BE2C (cell line): Measurements from ENCODE around the gene VAMP4.
"Not testable (repeated sequence)": the region's sequence is repeated elsewhere in the genome, so short reads cannot be mapped to it uniquely, and the experiment has no call there.

ENCODE experiments used
- DNase-seq: peaks from one replicate; pipeline ENCODE4 v3.0.0-alpha.2; 2020
- H3K27me3 ChIP-seq: fragments of 250-450 bp; sonication (Bioruptor Pico); 2 replicates; pipeline ENCODE4 v1.5.1; 2020; ENCODE audit warnings: mild to moderate bottlenecking
- H3K36me3 ChIP-seq: fragments of 250-450 bp; sonication (Bioruptor Pico); 2 replicates; pipeline ENCODE4 v1.5.1; 2020; ENCODE audit warnings: mild to moderate bottlenecking
- H3K4me1 ChIP-seq: fragments of 250-450 bp; sonication (Bioruptor Pico); 2 replicates; pipeline ENCODE4 v1.5.1; 2020
- H3K4me3 ChIP-seq: 2 replicates; pipeline ENCODE4 v1.5.1; 2011; ENCODE audit warnings: low read depth, low read length
- H3K9me3 ChIP-seq: fragments of 250-450 bp; sonication (Bioruptor Pico); 2 replicates; pipeline ENCODE4 v1.5.1; 2020
- CTCF ChIP-seq: IDR thresholded peaks from 2 replicates; pipeline ENCODE4 v1.5.1; 2012; ENCODE audit warnings: mild to moderate bottlenecking, low read depth, low read length

VAMP4 gene

GRCh38 chr1:171664976-171665375 is 76.9 kb downstream of the VAMP4 start:
- no peak for TF ChIP-seq CTCF
- Histone ChIP-seq H3K9me3 (no peaks in the 10 kb centered on the region), H3K27me3 (peaks cover 9% of the 10 kb centered on the region), H3K4me1 (no peaks in the 10 kb centered on the region), H3K36me3 (no peaks in the 10 kb centered on the region), H3K4me3 (no peak overlapping the region)
- DNase-seq: no peak

- Histone ChIP-seq H3K36me3 (no peaks in the 10 kb centered on the region), H3K27me3 (peaks cover 9% of the 10 kb centered on the region), H3K4me3 (no peak overlapping the region), H3K4me1 (no peaks in the 10 kb centered on the region), H3K9me3 (no peaks in the 10 kb centered on the region)
- no peak for TF ChIP-seq CTCF
- DNase-seq: no peak
Observed at GRCh38 chr1:171663854-171664575, 77.8 kb downstream of the VAMP4 start.

- Histone ChIP-seq H3K27me3 (peaks cover 9% of the 10 kb centered on the region), H3K4me3 (no peak overlapping the region), H3K9me3 (no peaks in the 10 kb centered on the region), H3K4me1 (no peaks in the 10 kb centered on the region), H3K36me3 (no peaks in the 10 kb centered on the region)
- DNase-seq: no peak
- no peak for TF ChIP-seq CTCF
Observed at GRCh38 chr1:171663036-171663853, 78.6 kb downstream of the VAMP4 start.

GRCh38 chr1:171661076-171661650 is 80.7 kb downstream of the VAMP4 start:
- Histone ChIP-seq H3K4me3 (no peak overlapping the region), H3K27me3 (peaks cover 2% of the 10 kb centered on the region), H3K4me1 (no peaks in the 10 kb centered on the region), H3K9me3 (no peaks in the 10 kb centered on the region), H3K36me3 (no peaks in the 10 kb centered on the region)
- no peak for DNase-seq
- TF ChIP-seq CTCF: no peak

- H3K9me3 ChIP-seq, H3K27me3 ChIP-seq, DNase-seq, H3K4me3 ChIP-seq, H3K4me1 ChIP-seq, H3K36me3 ChIP-seq: not testable (repeated sequence)
Observed at GRCh38 chr1:171656206-171656605, 85.7 kb downstream of the VAMP4 start.

GRCh38 chr1:171655746-171656116 is 86.1 kb downstream of the VAMP4 start:
- no peaks in the 10 kb centered on the region for H3K9me3 ChIP-seq
- no peak overlapping the region for H3K4me3 ChIP-seq
- H3K36me3 ChIP-seq: no peaks in the 10 kb centered on the region
- no peaks in the 10 kb centered on the region for H3K4me1 ChIP-seq
- H3K27me3 ChIP-seq: peaks cover 9% of the 10 kb centered on the region
- TF ChIP-seq CTCF: no peak
- no peak for DNase-seq
